Ovary (tissue), 9 donors: ENCODE data around the gene TRIOBP. TPM values are rescaled to one million over a fixed set of nuclear protein-coding genes. Genes with fewer than 3 reads are reported as not detected.

Experiments
- DNase-seq, 5 donors: peaks; one replicate each; pipeline ENCODE4 v3.0.0-alpha.2; 2019 to 2020
- H3K27ac ChIP-seq, 2 donors: fragments of 200-600 bp; one replicate each; pipeline versions ENCODE4 v1.5.1 to v1.8.0; 2019 to 2022
- H3K27me3 ChIP-seq: fragments of 200-600 bp; one replicate; pipeline ENCODE4 v1.8.0; 2022
- H3K36me3 ChIP-seq: fragments of 200-600 bp; sonication (generic); one replicate; pipeline ENCODE4 v1.5.1; 2019
- H3K4me1 ChIP-seq: one replicate; pipeline ENCODE4 v1.8.1; 2013; ENCODE audit warnings: mild to moderate bottlenecking, moderate library complexity; ENCODE audit not compliant: insufficient read depth
- H3K4me3 ChIP-seq: fragments of 200-600 bp; sonication (generic); one replicate; pipeline ENCODE4 v1.5.1; 2017
- H3K9me3 ChIP-seq, 2 donors: fragments of 200-600 bp in 1 of 2; sonication (generic) in 1 of 2; one replicate each; pipeline versions ENCODE4 v1.5.1 to v1.8.1; 2013 to 2019; ENCODE audit warnings: mild to moderate bottlenecking in 1 of 2, moderate library complexity in 1 of 2
- CTCF ChIP-seq, 3 donors: fragments of 450-650 bp in 2 of 3; fragments of 200-600 bp in 1 of 3; IDR thresholded peaks; one replicate each; pipeline versions ENCODE4 v1.5.1 to v1.8.0; 2016 to 2022; ENCODE audit warnings: antibody characterized with exemption in 3 of 3, mild to moderate bottlenecking in 1 of 3
- EP300 ChIP-seq: sonication (generic); formaldehyde crosslinking; IDR thresholded peaks from one replicate; pipeline ENCODE4 v1.6.1; 2017; ENCODE audit warnings: antibody characterized with exemption
- POLR2A ChIP-seq: fragments of 450-650 bp; IDR thresholded peaks from one replicate; pipeline ENCODE4 v1.6.1; 2017; ENCODE audit warnings: antibody characterized with exemption, mild to moderate bottlenecking, moderate library complexity
- WGBS, 3 donors: extraction: QIAGEN DNeasy Blood & Tissue Kit in 1 of 3; methylation state at CpG; one replicate each; pipeline versions ENCODE4 v1.1.5 to v1.1.7; 2013 to 2017; 5-methylcytosine and 5-hydroxymethylcytosine counted together
- intact Hi-C, 4 donors: fragments of 100-400 bp; cut with DNase I; formaldehyde crosslinking; loops; one replicate each; pipeline versions ENCODE4 v1.11.0 to v1.15.1; 2022 to 2023
- polyA plus RNA-seq, 2 donors: library from polyadenylated mRNA; stranded (reverse); fragments of 200-250 nt in 1 of 2; fragments of 350-450 nt in 1 of 2; fragmentation: Illumina TruSeq in 1 of 2; extraction: RNeasy Lipid Tissue Mini Kit (QIAGEN cat#74804) in 1 of 2; gene quantifications; one replicate each; pipeline ENCODE4 v1.2.3, GENCODE V29; 2013 to 2014
- small RNA-seq: library from RNA; depleted of rRNA; stranded (forward); fragments of <200 nt; gene quantifications from one replicate; pipeline ENCODE3, GENCODE V24; 2016
- total RNA-seq, 7 donors: library from RNA; depleted of rRNA in 2 of 7; stranded (reverse); fragments of >200 nt in 2 of 7; fragmentation: NEBNext Ultra II Directional in 3 of 7; extraction: Animal tissue kit (Norgen Biotek cat#: 25700) in 3 of 7; gene quantifications; one replicate each; pipeline versions ENCODE4 v1.1.0 to v1.2.4, GENCODE V29; 2016 to 2023
- donor health status: DM: no; HTN: no; CAD: no; lungs with moderate emphysema.
- donor health status: DM: no; HTN: no; CAD: no.
- donor health status: Bipolar disorder and iron deficiency.
- donor health status: DM: yes; HTN: yes; CAD: no.
- donor health status: DM: no; HTN: no; CAD: no.
- donor health status: DM: yes; HTN: yes; CAD: no.

Gene TRIOBP
- total and polyA plus RNA-seq, 9 donors: 19.5 to 175 (median 86.8) TPM

DNA sequence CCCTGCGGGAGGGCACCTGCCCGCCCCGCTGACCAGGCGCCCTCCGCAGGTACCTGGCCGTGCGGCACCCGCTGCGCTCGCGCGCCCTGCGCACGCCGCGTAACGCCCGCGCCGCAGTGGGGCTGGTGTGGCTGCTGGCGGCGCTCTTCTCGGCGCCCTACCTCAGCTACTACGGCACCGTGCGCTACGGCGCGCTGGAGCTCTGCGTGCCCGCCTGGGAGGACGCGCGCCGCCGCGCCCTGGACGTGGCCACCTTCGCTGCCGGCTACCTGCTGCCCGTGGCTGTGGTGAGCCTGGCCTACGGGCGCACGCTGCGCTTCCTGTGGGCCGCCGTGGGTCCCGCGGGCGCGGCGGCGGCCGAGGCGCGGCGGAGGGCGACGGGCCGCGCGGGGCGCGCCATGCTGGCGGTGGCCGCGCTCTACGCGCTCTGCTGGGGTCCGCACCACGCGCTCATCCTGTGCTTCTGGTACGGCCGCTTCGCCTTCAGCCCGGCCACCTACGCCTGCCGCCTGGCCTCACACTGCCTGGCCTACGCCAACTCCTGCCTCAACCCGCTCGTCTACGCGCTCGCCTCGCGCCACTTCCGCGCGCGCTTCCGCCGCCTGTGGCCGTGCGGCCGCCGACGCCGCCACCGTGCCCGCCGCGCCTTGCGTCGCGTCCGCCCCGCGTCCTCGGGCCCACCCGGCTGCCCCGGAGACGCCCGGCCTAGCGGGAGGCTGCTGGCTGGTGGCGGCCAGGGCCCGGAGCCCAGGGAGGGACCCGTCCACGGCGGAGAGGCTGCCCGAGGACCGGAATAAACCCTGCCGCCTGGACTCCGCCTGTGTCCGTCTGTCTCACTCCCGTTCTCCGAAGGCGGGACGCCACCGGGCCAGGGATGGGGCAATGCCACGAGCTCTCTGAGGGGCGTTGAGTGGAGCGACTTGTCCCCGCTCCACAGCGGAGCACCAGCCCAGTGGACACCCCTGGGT, 128.1 kb downstream of the TRIOBP start:
- peaks cover 3% of the 10 kb centered on the region for H3K4me1 ChIP-seq
- no peaks in the 10 kb centered on the region for H3K9me3 ChIP-seq
- H3K4me3 ChIP-seq: peak overlapping the region; percentile 17
- 9 to 35% (median 18%) methylated on average over 30 to 135 of the region's 135 CpGs for WGBS, 3 donors
- no peaks in the 10 kb centered on the region for H3K36me3 ChIP-seq
- peak overlapping the region in 1 of 2 donors; percentile 10 for H3K27ac ChIP-seq
- intact Hi-C loops: loop anchor here in 1 of 4 donors (5.0 kb wide), 1 partner anchor 37 kb away; no protein-coding TSS in a partner anchor
- DNase-seq: peak in 3 of 5 donors; percentile 32 to 54 (median 40)
- TF ChIP-seq CTCF (IDR thresholded peaks at IDR 0.05) (no peak), POLR2A (no peak), EP300 (no peak)
- H3K27me3 ChIP-seq: no peaks in the 10 kb centered on the region

Small RNA genes within 50 kb of the gene (small RNA-seq; reads per million reads assigned to genes)
- not detected for gene RN7SL385P

Other genes starting within 250 kb of the TRIOBP start
- gene MFNG, start 210.7 kb upstream of the TRIOBP start, total RNA-seq: 10 to 100 TPM in 1 of 7 donors, 1 to 10 TPM in 6; 4.4 to 11.1 (median 7.1) TPM
- 1 to 10 TPM; 4.7 to 7.1 TPM for gene MFNG, start 210.7 kb upstream of the TRIOBP start, polyA plus RNA-seq
- gene CARD10, start 177.6 kb upstream of the TRIOBP start, total RNA-seq: 10 to 100 TPM in 4 of 7 donors, 1 to 10 TPM in 3; 4.8 to 13.6 (median 10.1) TPM
- gene CARD10, start 177.6 kb upstream of the TRIOBP start, polyA plus RNA-seq: 1 to 10 TPM in 1 of 2 donors, under 1 TPM in 1; 0.72 to 7.9 TPM
- gene CDC42EP1, start 136.6 kb upstream of the TRIOBP start, total RNA-seq: 100 to 1,000 TPM in 2 of 7 donors, 10 to 100 TPM in 5; 25.6 to 125 (median 89.7) TPM
- gene CDC42EP1, start 136.6 kb upstream of the TRIOBP start, polyA plus RNA-seq: 10 to 100 TPM in 1 of 2 donors, 1 to 10 TPM in 1; 3.4 to 41.3 TPM
- 1 to 10 TPM in 2 of 7 donors, not detected in 5; 1.7 to 2.6 TPM for gene LGALS2, start 117.0 kb upstream of the TRIOBP start, total RNA-seq
- 1 to 10 TPM in 1 of 2 donors, under 1 TPM in 1; 0.35 to 2.6 TPM for gene LGALS2, start 117.0 kb upstream of the TRIOBP start, polyA plus RNA-seq
- gene GGA1, start 88.2 kb upstream of the TRIOBP start, total RNA-seq: 10 to 100 TPM; 36.8 to 64.7 (median 49.6) TPM
- gene GGA1, start 88.2 kb upstream of the TRIOBP start, polyA plus RNA-seq: 10 to 100 TPM; 24.1 to 41.9 TPM
- gene SH3BP1, start 57.4 kb upstream of the TRIOBP start, total RNA-seq: 10 to 100 TPM in 4 of 7 donors, 1 to 10 TPM in 3; 2.0 to 13.3 (median 10.9) TPM
- 1 to 10 TPM; 4.5 to 5.5 TPM for gene SH3BP1, start 57.4 kb upstream of the TRIOBP start, polyA plus RNA-seq
- 10 to 100 TPM in 6 of 7 donors, 1 to 10 TPM in 1; 9.1 to 15.9 (median 12.7) TPM for gene PDXP, start 38.3 kb upstream of the TRIOBP start, total RNA-seq
- 10 to 100 TPM in 1 of 2 donors, 1 to 10 TPM in 1; 8.1 to 13.3 TPM for gene PDXP, start 38.3 kb upstream of the TRIOBP start, polyA plus RNA-seq
- gene LGALS1, start 21.4 kb upstream of the TRIOBP start, total RNA-seq: 1,000 to 10,000 TPM in 5 of 7 donors, 100 to 1,000 TPM in 2; 819 to 1,819 (median 1,125) TPM
- gene LGALS1, start 21.4 kb upstream of the TRIOBP start, polyA plus RNA-seq: 1,000 to 10,000 TPM in 1 of 2 donors, 100 to 1,000 TPM in 1; 331 to 1,399 TPM
- gene NOL12, start 10.7 kb upstream of the TRIOBP start, total RNA-seq: 10 to 100 TPM; 11.9 to 36.0 (median 20.3) TPM
- gene NOL12, start 10.7 kb upstream of the TRIOBP start, polyA plus RNA-seq: 10 to 100 TPM in 1 of 2 donors, 1 to 10 TPM in 1; 7.6 to 19.3 TPM
- 10 to 100 TPM in 3 of 7 donors, 1 to 10 TPM in 4; 2.3 to 17.7 (median 9.9) TPM for gene GCAT, start 110.9 kb downstream of the TRIOBP start, total RNA-seq
- 10 to 100 TPM in 1 of 2 donors, 1 to 10 TPM in 1; 2.6 to 10.6 TPM for gene GCAT, start 110.9 kb downstream of the TRIOBP start, polyA plus RNA-seq
- not detected for gene GALR3, start 126.3 kb downstream of the TRIOBP start, total RNA-seq
- not detected for gene GALR3, start 126.3 kb downstream of the TRIOBP start, polyA plus RNA-seq
- 10 to 100 TPM; 28.5 to 48.6 (median 36.2) TPM for gene ANKRD54, start 147.3 kb downstream of the TRIOBP start, total RNA-seq
- 10 to 100 TPM; 14.4 to 24.4 TPM for gene ANKRD54, start 147.3 kb downstream of the TRIOBP start, polyA plus RNA-seq
- gene EIF3L, start 152.4 kb downstream of the TRIOBP start, total RNA-seq: 1,000 to 10,000 TPM in 2 of 7 donors, 100 to 1,000 TPM in 5; 534 to 1,344 (median 896) TPM
- 1,000 to 10,000 TPM in 1 of 2 donors, 100 to 1,000 TPM in 1; 725 to 1,289 TPM for gene EIF3L, start 152.4 kb downstream of the TRIOBP start, polyA plus RNA-seq
- 10 to 100 TPM in 6 of 7 donors, 1 to 10 TPM in 1; 6.2 to 30.0 (median 23.3) TPM for gene MICALL1, start 209.2 kb downstream of the TRIOBP start, total RNA-seq
- 1 to 10 TPM; 7.9 to 9.0 TPM for gene MICALL1, start 209.2 kb downstream of the TRIOBP start, polyA plus RNA-seq